H1 (cell line): Measurements from ENCODE around the gene TUBGCP3. TPM values are rescaled to one million over a fixed set of nuclear protein-coding genes. Genes with fewer than 3 reads are reported as not detected.

ENCODE experiments used
- CTCF ChIA-PET: fragments of 300-600 bp; sonication (Branson Sonifier 250); formaldehyde crosslinking; loops from one replicate; lab custom pipeline; 2021; ENCODE audit not compliant: partially characterized antibody; lab: Charles Lee
- POLR2A ChIA-PET: fragments of 300-600 bp; sonication (Branson Sonifier 250); formaldehyde crosslinking; loops from one replicate; lab custom pipeline; 2021; ENCODE audit warnings: inconsistent platforms; ENCODE audit not compliant: partially characterized antibody; lab: Charles Lee
- DNase-seq, 2 experiments: peaks; one replicate each; pipeline versions ENCODE4 v3.0.0 to v3.0.0-alpha.2; 2010 to 2022; ENCODE audit warnings: low spot score in 2 of 2, low read depth in 1 of 2, mixed read lengths in 1 of 2
- FAIRE-seq: peaks from 2 replicates; lab custom pipeline; 2011; peaks lifted over from hg19 to GRCh38; lab: Jason Lieb, UNC
- H2AFZ ChIP-seq: 2 replicates; pipeline ENCODE4 v1.8.1; 2012; ENCODE audit warnings: low read length, inconsistent platforms
- H2AK5ac ChIP-seq: 2 replicates; pipeline ENCODE4 v1.6.1; 2013; ENCODE audit warnings: low read depth, low read length
- H2BK120ac ChIP-seq: replicated peaks from 2 replicates; pipeline ENCODE3; 2013; ENCODE audit warnings: low read depth, low read length, inconsistent platforms
- H2BK12ac ChIP-seq: 2 replicates; pipeline ENCODE4 v1.6.1; 2013; ENCODE audit warnings: low read depth, low read length
- H2BK15ac ChIP-seq: 2 replicates; pipeline ENCODE4 v1.6.1; 2013; ENCODE audit warnings: low read length
- H2BK20ac ChIP-seq: 2 replicates; pipeline ENCODE4 v1.6.1; 2013; ENCODE audit warnings: low read length
- H2BK5ac ChIP-seq: 2 replicates; pipeline ENCODE4 v1.6.1; 2013; ENCODE audit warnings: low read depth, low read length
- H3K14ac ChIP-seq: 2 replicates; pipeline ENCODE4 v1.6.1; 2013; ENCODE audit warnings: inconsistent platforms; ENCODE audit not compliant: insufficient read length
- H3K18ac ChIP-seq: 2 replicates; pipeline ENCODE4 v1.6.1; 2013; ENCODE audit warnings: low read length; ENCODE audit errors: extremely low read depth
- H3K23ac ChIP-seq: 2 replicates; pipeline ENCODE4 v1.6.1; 2013; ENCODE audit warnings: inconsistent platforms; ENCODE audit not compliant: insufficient read length
- H3K23me2 ChIP-seq: 2 replicates; pipeline ENCODE4 v1.6.1; 2013; ENCODE audit warnings: low read depth, low read length
- H3K27ac ChIP-seq: 2 replicates; pipeline ENCODE4 v1.6.1; 2011; ENCODE audit warnings: low read depth, low read length, inconsistent platforms
- H3K27me3 ChIP-seq, 4 experiments: replicated peaks in 1 of 4; 1 replicate in 1 of 4; 2 replicates in 3 of 4; pipeline versions ENCODE4 v1.6.1 to v1.8.1; 2011 to 2013; ENCODE audit warnings: low read length in 3 of 4, mild to moderate bottlenecking in 3 of 4, inconsistent platforms in 2 of 4, mixed read lengths in 2 of 4, moderate library complexity in 1 of 4; ENCODE audit not compliant: control insufficient read depth in 3 of 4, insufficient read depth in 3 of 4; ENCODE audit errors: extremely low read depth in 1 of 4
- H3K36me3 ChIP-seq, 4 experiments: 2 replicates each; pipeline versions ENCODE4 v1.6.1 to v1.8.1; 2011 to 2013; ENCODE audit warnings: mild to moderate bottlenecking in 4 of 4, low read length in 3 of 4, moderate library complexity in 2 of 4, control low read depth in 1 of 4, inconsistent platforms in 1 of 4; ENCODE audit not compliant: insufficient read depth in 4 of 4, control insufficient read depth in 2 of 4
- H3K4ac ChIP-seq: replicated peaks from 2 replicates; pipeline ENCODE3; 2013; ENCODE audit warnings: low read length, low read depth, mixed read lengths, inconsistent platforms; ENCODE audit not compliant: insufficient read length
- H3K4me1 ChIP-seq, 4 experiments: replicated peaks in 1 of 4; 1 replicate in 1 of 4; 2 replicates in 3 of 4; pipeline versions ENCODE4 v1.6.1 to v1.8.1; 2011 to 2013; ENCODE audit warnings: low read length in 3 of 4, inconsistent platforms in 2 of 4, mixed read lengths in 1 of 4; ENCODE audit not compliant: insufficient read depth in 4 of 4, control insufficient read depth in 3 of 4
- H3K4me2 ChIP-seq, 2 experiments: 2 replicates each; pipeline versions ENCODE4 v1.6.1 to v1.8.1; 2011 to 2013; ENCODE audit warnings: low read depth in 2 of 2, low read length in 2 of 2, control low read depth in 1 of 2, inconsistent platforms in 1 of 2, mild to moderate bottlenecking in 1 of 2; ENCODE audit not compliant: insufficient read depth in 1 of 2
- H3K4me3 ChIP-seq, 4 experiments: fragments of 200-600, 300-600 bp in 1 of 4; sonication (generic), shearing (Covaris generic), sonication (Bioruptor Twin) in 1 of 4; 2 replicates each; pipeline versions ENCODE4 v1.5.1 to v1.8.1; 2011 to 2016; ENCODE audit warnings: low read length in 4 of 4, low read depth in 3 of 4, control low read depth in 2 of 4, inconsistent platforms in 2 of 4, mild to moderate bottlenecking in 2 of 4, mixed read lengths in 1 of 4, moderate library complexity in 1 of 4; ENCODE audit not compliant: insufficient read depth in 2 of 4; ENCODE audit errors: extremely low read depth in 1 of 4
- H3K56ac ChIP-seq: replicated peaks from 2 replicates; pipeline ENCODE3; 2013; ENCODE audit warnings: low read depth, mild to moderate bottlenecking, mixed read lengths, low read length, inconsistent platforms; ENCODE audit not compliant: insufficient read length
- H3K79me1 ChIP-seq: 2 replicates; pipeline ENCODE4 v1.6.1; 2013; ENCODE audit warnings: low read depth, low read length, control low read depth
- H3K79me2 ChIP-seq, 2 experiments: 2 replicates each; pipeline versions ENCODE4 v1.6.1 to v1.8.1; 2012 to 2013; ENCODE audit warnings: low read length in 2 of 2, mild to moderate bottlenecking in 2 of 2, inconsistent platforms in 1 of 2; ENCODE audit not compliant: insufficient read depth in 2 of 2, control insufficient read depth in 1 of 2
- H3K9ac ChIP-seq, 4 experiments: replicated peaks in 1 of 4; 1 replicate in 1 of 4; 2 replicates in 3 of 4; pipeline versions ENCODE4 v1.6.1 to v1.8.1; 2011 to 2013; ENCODE audit warnings: low read depth in 3 of 4, low read length in 3 of 4, control low read depth in 2 of 4, mild to moderate bottlenecking in 2 of 4, moderate library complexity in 2 of 4, inconsistent platforms in 1 of 4; ENCODE audit errors: extremely low read depth in 1 of 4
- H3K9me3 ChIP-seq, 2 experiments: 2 replicates each; pipeline versions ENCODE4 v1.6.1 to v1.8.1; 2012 to 2013; ENCODE audit warnings: mild to moderate bottlenecking in 2 of 2, moderate library complexity in 2 of 2, control low read depth in 1 of 2, inconsistent platforms in 1 of 2, low read depth in 1 of 2, low read length in 1 of 2, mixed read lengths in 1 of 2; ENCODE audit not compliant: insufficient read depth in 2 of 2
- H4K20me1 ChIP-seq, 2 experiments: replicated peaks in 1 of 2; 2 replicates each; pipeline versions ENCODE3 to v1.8.1; 2011 to 2013; ENCODE audit warnings: inconsistent platforms in 2 of 2, low read length in 2 of 2, mild to moderate bottlenecking in 1 of 2; ENCODE audit not compliant: insufficient read depth in 2 of 2, control insufficient read depth in 1 of 2
- H4K5ac ChIP-seq: 2 replicates; pipeline ENCODE4 v1.6.1; 2013; ENCODE audit warnings: low read length, low read depth, mixed read lengths, inconsistent platforms; ENCODE audit not compliant: insufficient read length
- H4K8ac ChIP-seq: 2 replicates; pipeline ENCODE4 v1.8.0; 2013; ENCODE audit warnings: mild to moderate bottlenecking, moderate library complexity, low read length, inconsistent platforms; ENCODE audit not compliant: insufficient read depth; ENCODE audit errors: extremely low read depth
- H4K91ac ChIP-seq: replicated peaks from 2 replicates; pipeline ENCODE3; 2013; ENCODE audit warnings: low read length, mixed read lengths, inconsistent platforms; ENCODE audit not compliant: insufficient read length
- BACH1 ChIP-seq: IDR thresholded peaks from 2 replicates; pipeline ENCODE4 v1.6.1; 2012; ENCODE audit warnings: low read length, improper control_type of control experiment
- EP300 ChIP-seq, 2 experiments: IDR thresholded peaks; 1 replicate in 1 of 2; 2 replicates in 1 of 2; pipeline ENCODE4 v1.6.1; 2011 to 2012; ENCODE audit warnings: low read depth in 2 of 2, low read length in 2 of 2, mild to moderate bottlenecking in 2 of 2, borderline replicate concordance in 1 of 2, inconsistent platforms in 1 of 2, moderate library complexity in 1 of 2
- POLR2AphosphoS5 ChIP-seq: IDR thresholded peaks from 2 replicates; pipeline ENCODE4 v1.6.1; 2011; ENCODE audit warnings: low read depth, low read length
- WGBS, 2 experiments: shearing (Covaris generic) in 1 of 2; methylation state at CpG; one replicate each; pipeline versions ENCODE4 v1.1.6 to v1.1.7; 2013 to 2015; ENCODE audit warnings: low lambda C conversion rate in 2 of 2, mixed read lengths in 2 of 2, inconsistent platforms in 1 of 2, low coverage in 1 of 2, missing lambda C conversion rate in 1 of 2; ENCODE audit not compliant: insufficient replicate concordance in 2 of 2, insufficient coverage in 1 of 2, insufficient read length in 1 of 2; ENCODE audit errors: extremely low coverage in 1 of 2, missing lambda C conversion rate in 1 of 2; 5-methylcytosine and 5-hydroxymethylcytosine counted together
- long read RNA-seq, 2 experiments: library from RNA in 1 of 2; library from capped mRNA in 1 of 2; stranded (forward); transcript quantifications; one replicate each; pipeline ENCODE4 v2.0.0, GENCODE V29; 2021; ENCODE audit warnings: inconsistent platforms in 1 of 2
- polyA minus RNA-seq, 3 experiments: library from RNA; depleted of rRNA, polyadenylated mRNA; stranded (reverse); fragments of >200 nt; gene quantifications; 1 replicate in 2 of 3; 2 replicates in 1 of 3; pipeline ENCODE4 v1.2.3, GENCODE V29; 2011
- polyA plus RNA-seq, 7 experiments: library from polyadenylated mRNA; depleted of rRNA in 3 of 7; stranded (reverse) in 5 of 7; unstranded in 2 of 7; fragments of >200 nt in 5 of 7; fragments of 200-250 nt in 2 of 7; gene quantifications; 1 replicate in 5 of 7; 2 replicates in 1 of 7; 4 replicates in 1 of 7; pipeline versions ENCODE4 v1.2.1 to v1.2.3, GENCODE V29; 2011 to 2013; ENCODE audit warnings: missing spikeins in 2 of 7, mixed read lengths in 2 of 7
- total RNA-seq: library from RNA; stranded (reverse); fragmentation: NEBNext Ultra II Directional; extraction: Animal tissue kit (Norgen Biotek cat#: 25700); gene quantifications from 2 replicates; pipeline ENCODE4 v1.2.1, GENCODE V29; 2021

The TUBGCP3 gene, protein sequence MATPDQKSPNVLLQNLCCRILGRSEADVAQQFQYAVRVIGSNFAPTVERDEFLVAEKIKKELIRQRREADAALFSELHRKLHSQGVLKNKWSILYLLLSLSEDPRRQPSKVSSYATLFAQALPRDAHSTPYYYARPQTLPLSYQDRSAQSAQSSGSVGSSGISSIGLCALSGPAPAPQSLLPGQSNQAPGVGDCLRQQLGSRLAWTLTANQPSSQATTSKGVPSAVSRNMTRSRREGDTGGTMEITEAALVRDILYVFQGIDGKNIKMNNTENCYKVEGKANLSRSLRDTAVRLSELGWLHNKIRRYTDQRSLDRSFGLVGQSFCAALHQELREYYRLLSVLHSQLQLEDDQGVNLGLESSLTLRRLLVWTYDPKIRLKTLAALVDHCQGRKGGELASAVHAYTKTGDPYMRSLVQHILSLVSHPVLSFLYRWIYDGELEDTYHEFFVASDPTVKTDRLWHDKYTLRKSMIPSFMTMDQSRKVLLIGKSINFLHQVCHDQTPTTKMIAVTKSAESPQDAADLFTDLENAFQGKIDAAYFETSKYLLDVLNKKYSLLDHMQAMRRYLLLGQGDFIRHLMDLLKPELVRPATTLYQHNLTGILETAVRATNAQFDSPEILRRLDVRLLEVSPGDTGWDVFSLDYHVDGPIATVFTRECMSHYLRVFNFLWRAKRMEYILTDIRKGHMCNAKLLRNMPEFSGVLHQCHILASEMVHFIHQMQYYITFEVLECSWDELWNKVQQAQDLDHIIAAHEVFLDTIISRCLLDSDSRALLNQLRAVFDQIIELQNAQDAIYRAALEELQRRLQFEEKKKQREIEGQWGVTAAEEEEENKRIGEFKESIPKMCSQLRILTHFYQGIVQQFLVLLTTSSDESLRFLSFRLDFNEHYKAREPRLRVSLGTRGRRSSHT
- total RNA-seq: 31.7 and 35.8 TPM in 2 replicates
- 27.0 and 38.0 TPM in 2 replicates for polyA plus RNA-seq (2011; rRNA removed)
- polyA plus RNA-seq (2011; cell fraction: cytosol; rRNA removed): 33.1 TPM
- polyA plus RNA-seq (2011; cell fraction: nucleus; rRNA removed): 51.5 TPM
- 19.6 to 23.2 TPM (median 21.4 TPM) in 4 replicates for polyA plus RNA-seq (2012, experiment 1 of 2)
- 3.8 TPM for polyA plus RNA-seq (2012, experiment 2 of 2)
- polyA plus RNA-seq (2013, experiment 1 of 2): 14.6 TPM
- polyA plus RNA-seq (2013, experiment 2 of 2): 16.1 TPM
- 46.5 and 47.2 TPM in 2 replicates for polyA minus RNA-seq (2011; rRNA and poly(A)+ RNA removed)
- polyA minus RNA-seq (2011; cell fraction: cytosol; rRNA and poly(A)+ RNA removed): 17.2 TPM
- polyA minus RNA-seq (2011; cell fraction: nucleus; rRNA and poly(A)+ RNA removed): 79.7 TPM
- long read RNA-seq, experiment 1, partial matches to known transcripts: 8 of 13 reads
- long read RNA-seq, experiment 1, other reads (novel, unspliced or antisense): 2 of 13 reads
- long read RNA-seq, experiment 2, partial matches to known transcripts: 0 of 2 reads
- long read RNA-seq, experiment 2, other reads (novel, unspliced or antisense): 1 of 2 reads

DNA sequence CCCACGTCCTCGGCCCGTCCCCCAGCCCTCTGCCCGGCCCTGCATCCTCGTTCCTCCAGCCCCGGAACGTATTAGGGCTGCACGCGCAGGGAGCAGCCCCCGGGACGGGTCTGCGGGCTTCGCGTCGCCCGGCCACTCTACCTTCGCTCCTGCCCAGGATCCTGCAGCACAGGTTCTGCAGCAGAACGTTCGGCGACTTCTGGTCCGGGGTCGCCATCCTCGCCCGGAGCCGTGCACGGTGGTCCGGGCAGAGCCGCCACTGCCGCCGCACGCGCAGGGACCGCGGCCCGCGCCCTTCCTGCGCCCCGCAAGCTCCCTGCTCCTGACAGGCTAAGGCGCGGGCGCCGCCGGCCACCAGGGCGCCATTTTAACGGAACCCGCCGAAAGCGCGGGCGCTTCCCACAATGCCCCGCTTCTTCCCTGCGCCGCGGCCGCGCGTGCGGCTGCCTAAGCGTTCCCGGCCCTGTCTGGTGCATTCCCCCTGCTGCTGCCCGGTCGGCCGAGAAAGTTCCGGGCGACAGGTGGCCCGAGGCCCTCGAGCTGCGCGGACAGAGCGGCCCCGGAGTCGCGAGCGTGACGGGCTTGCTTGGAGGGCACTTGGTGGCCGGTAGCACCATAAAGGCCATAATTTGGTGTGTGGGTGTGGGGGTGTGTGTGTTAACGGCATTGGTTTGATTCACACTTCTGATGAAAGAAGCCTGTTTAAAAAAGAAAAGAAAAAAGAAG, at the start of gene TUBGCP3:
Gene TUBGCP3 (minus strand): TSS at position 390 of the 726 bp plus-strand sequence. CDS start 173 bp downstream, at position 217.
- H3K23me2 ChIP-seq: peaks cover 4% of the 10 kb centered on the region
- H3K27me3 ChIP-seq: peaks cover 0 to 4% (median 2%) of the 10 kb centered on the region in 4 experiments; a peak in 3 of 7 replicates
- FAIRE-seq (no peak), DNase-seq (peak in 1 of 2 experiments; percentile 87)
- no peaks in the 10 kb centered on the region for H3K36me3 ChIP-seq
- POLR2A ChIA-PET: interaction anchor here (0.8 to 2.9 kb wide), 11 partner anchors 9 to 142 kb away, joined by 3 to 15 read pairs (median 4); no protein-coding TSS in a partner anchor
- 0 out of 2 replicates have a peak within 1 kb of the TSS, but pooled peaks have one; percentile 1 for H2BK15ac ChIP-seq
- H3K9ac ChIP-seq: peak within 1 kb of the TSS; percentile 63 to 95 (median 90)
- H3K4me3 ChIP-seq: peak within 1 kb of the TSS; percentile 65 to 95 (median 68)
- H3K79me1 ChIP-seq: no peaks in the 10 kb centered on the region
- peak within 1 kb of the TSS; percentile 92 for H3K27ac ChIP-seq
- H3K23ac ChIP-seq: no peak within 1 kb of the TSS
- WGBS, 2 experiments: 2% methylated on average over 67 of the region's 77 CpGs; no CpG with 5 or more reads in 1 of the 2 experiments
- peak within 1 kb of the TSS; percentile 73 for H2BK5ac ChIP-seq
- H3K4me2 ChIP-seq: peak within 1 kb of the TSS; percentile 59 to 94
- H3K79me2 ChIP-seq: peaks cover 0 to 39% of the 10 kb centered on the region in 2 experiments
- peak within 1 kb of the TSS; percentile 64; the same call in 1 of the 2 replicates for H2BK20ac ChIP-seq
- peak within 1 kb of the TSS; percentile 72 for H3K56ac ChIP-seq
- peak within 1 kb of the TSS; percentile 95 for H2BK12ac ChIP-seq
- peak within 1 kb of the TSS; percentile 73 for H3K4ac ChIP-seq
- no peak within 1 kb of the TSS for H2BK120ac ChIP-seq
- peaks cover 0 to 7% (median 5%) of the 10 kb centered on the region in 4 experiments; a peak in 6 of 7 replicates for H3K4me1 ChIP-seq
- peak within 1 kb of the TSS; percentile 77 for H4K91ac ChIP-seq
- H4K5ac ChIP-seq: peak within 1 kb of the TSS; percentile 77
- peak within 1 kb of the TSS; percentile 63 for H3K18ac ChIP-seq
- CTCF ChIA-PET: no interaction called here
- peak within 1 kb of the TSS; percentile 91 for H2AK5ac ChIP-seq
- no peak within 1 kb of the TSS for H3K14ac ChIP-seq
- peaks cover 0 to 3% of the 10 kb centered on the region in 2 experiments for H4K20me1 ChIP-seq
- H2AFZ ChIP-seq: peak within 1 kb of the TSS; percentile 47; the same call in 1 of the 2 replicates
- H3K9me3 ChIP-seq: no peaks in the 10 kb centered on the region
- H4K8ac ChIP-seq: peak within 1 kb of the TSS; percentile 98
- TF ChIP-seq BACH1 (no peak; the same call in 1 of the 2 replicates), EP300 (IDR thresholded peaks at IDR 0.05; ENCODE audit: borderline replicate concordance in 1 of 2, low read depth in 2 of 2, low read length in 2 of 2) (no peak; a peak in 1 of 3 replicates), POLR2AphosphoS5 (no peak)
